HG03139 (cell line): ENCODE results near the gene EPHA8.

Experiments
- ATAC-seq: cut with Tn5 transposase; IDR thresholded peaks from one replicate; pipeline ENCODE4 v1.9.1; 2021; ENCODE audit not compliant: unreplicated experiment

EPHA8 gene

GRCh38 chr1:22562584-22563583 lies at the start of gene EPHA8:
Gene EPHA8 (plus strand): TSS chr1:22563489. CDS start chr1:22563636, 147 bp downstream.
- no peak for ATAC-seq

- no peak for ATAC-seq
Measured at GRCh38 chr1:22516906-22517571, 46.2 kb upstream of the EPHA8 start.

- ATAC-seq, result no peak
Measured at GRCh38 chr1:22517956-22518355, 45.3 kb upstream of the EPHA8 start.

- no peak for ATAC-seq
Measured at GRCh38 chr1:22518379-22518778, 44.9 kb upstream of the EPHA8 start.

GRCh38 chr1:22520871-22521270 lies 42.4 kb upstream of the EPHA8 start:
- no peak for ATAC-seq

GRCh38 chr1:22521692-22522091 lies 41.6 kb upstream of the EPHA8 start:
- no peak for ATAC-seq

GRCh38 chr1:22522221-22522743 lies 41.0 kb upstream of the EPHA8 start:
- no peak for ATAC-seq

GRCh38 chr1:22524481-22524880 lies 38.8 kb upstream of the EPHA8 start:
- ATAC-seq, result no peak

GRCh38 chr1:22525211-22525610 lies 38.1 kb upstream of the EPHA8 start:
- ATAC-seq, result no peak

- no peak for ATAC-seq
Measured at GRCh38 chr1:22525646-22526045, 37.6 kb upstream of the EPHA8 start.

GRCh38 chr1:22526098-22526497 lies 37.2 kb upstream of the EPHA8 start:
- no peak for ATAC-seq

GRCh38 chr1:22526677-22527076 lies 36.6 kb upstream of the EPHA8 start:
- ATAC-seq, result no peak

GRCh38 chr1:22527122-22527521 lies 36.2 kb upstream of the EPHA8 start:
- no peak for ATAC-seq

- ATAC-seq, result no peak
Measured at GRCh38 chr1:22527555-22528296, 35.6 kb upstream of the EPHA8 start.

- ATAC-seq, result no peak
Measured at GRCh38 chr1:22528451-22528850, 34.8 kb upstream of the EPHA8 start.

GRCh38 chr1:22529901-22530621 lies 33.2 kb upstream of the EPHA8 start:
- ATAC-seq, result no peak

GRCh38 chr1:22530715-22531114 lies 32.6 kb upstream of the EPHA8 start:
- no peak for ATAC-seq

GRCh38 chr1:22531251-22531650 lies 32.0 kb upstream of the EPHA8 start:
- ATAC-seq, result no peak

GRCh38 chr1:22533244-22533895 lies 29.9 kb upstream of the EPHA8 start:
- no peak for ATAC-seq

GRCh38 chr1:22534951-22535350 lies 28.3 kb upstream of the EPHA8 start:
- ATAC-seq, result no peak
